ENCODE measurements around the gene KPNB1.

KPNB1 gene

DNA sequence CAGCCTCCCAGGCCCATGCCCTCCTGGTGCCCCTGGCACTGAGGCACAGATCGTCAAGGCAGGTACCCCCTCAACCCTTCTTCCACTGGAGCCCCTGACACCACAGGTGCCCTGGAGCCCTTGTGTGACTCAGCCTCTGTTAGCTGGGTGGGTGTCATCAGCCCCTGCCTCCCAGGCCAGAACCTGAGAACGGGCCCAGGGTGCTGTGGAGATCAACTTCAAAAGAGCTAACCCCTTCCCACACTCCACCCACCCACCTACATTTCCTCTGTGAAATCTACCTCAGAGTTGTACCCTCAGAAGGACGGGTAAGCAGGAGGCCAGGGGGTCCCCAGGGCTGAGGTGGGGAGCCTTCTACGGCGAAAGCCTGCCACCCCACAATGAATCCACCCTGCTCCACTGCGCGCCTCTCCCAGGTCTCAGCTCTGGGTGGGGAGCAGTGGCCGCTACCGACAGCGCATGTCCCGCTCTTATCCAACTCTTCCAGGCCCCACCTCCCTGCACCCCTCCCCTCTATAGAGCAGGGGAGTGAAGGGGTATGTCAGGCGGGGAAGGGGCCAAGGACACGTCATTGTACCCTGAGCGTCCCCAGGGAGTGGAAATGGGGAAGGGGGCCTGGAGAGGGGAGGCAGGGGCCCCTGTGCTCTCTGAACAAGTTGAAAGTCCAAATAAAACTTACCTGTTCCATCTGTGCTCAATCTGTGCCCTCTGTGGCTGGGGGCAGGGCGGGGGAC is 61.8 kb downstream of the KPNB1 start:
- no peak for DNase-seq (ENCODE audit: low spot score)

DNA sequence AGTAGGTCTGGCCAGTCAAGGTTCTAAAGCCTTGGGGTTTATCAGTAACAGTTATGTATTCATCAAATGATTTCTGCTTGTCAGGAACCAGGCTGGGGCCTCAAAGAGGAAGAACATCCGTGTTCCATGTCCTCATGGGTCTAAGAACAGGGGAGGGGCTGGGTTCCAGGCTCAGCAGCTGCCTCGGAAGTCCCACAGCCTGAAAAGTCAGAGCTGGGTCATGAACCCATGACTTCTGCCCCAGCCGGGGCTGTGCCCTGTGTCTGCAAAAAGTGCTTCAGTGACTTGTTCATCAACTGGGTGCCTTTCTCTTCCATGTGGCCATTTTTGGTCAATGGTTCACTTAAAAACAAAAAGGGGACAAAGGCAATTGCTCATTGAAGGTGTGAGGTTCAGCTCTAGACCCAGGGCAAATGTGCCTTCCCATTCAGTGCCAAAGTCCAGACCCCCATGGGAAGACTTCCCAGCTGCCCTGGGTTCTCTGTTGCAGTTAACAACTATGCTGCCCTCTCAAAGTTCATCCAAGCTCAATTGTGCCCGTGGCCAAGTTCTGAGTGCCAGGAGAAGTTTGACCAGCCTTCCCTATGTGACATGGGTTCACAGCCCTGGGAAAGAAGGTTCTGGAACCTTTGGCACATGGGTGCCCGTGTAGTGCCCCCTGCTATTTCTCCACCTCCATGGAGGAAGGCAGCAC is 62.8 kb downstream of the KPNB1 start:
- DNase-seq (ENCODE audit: low spot score), result no peak

DNA sequence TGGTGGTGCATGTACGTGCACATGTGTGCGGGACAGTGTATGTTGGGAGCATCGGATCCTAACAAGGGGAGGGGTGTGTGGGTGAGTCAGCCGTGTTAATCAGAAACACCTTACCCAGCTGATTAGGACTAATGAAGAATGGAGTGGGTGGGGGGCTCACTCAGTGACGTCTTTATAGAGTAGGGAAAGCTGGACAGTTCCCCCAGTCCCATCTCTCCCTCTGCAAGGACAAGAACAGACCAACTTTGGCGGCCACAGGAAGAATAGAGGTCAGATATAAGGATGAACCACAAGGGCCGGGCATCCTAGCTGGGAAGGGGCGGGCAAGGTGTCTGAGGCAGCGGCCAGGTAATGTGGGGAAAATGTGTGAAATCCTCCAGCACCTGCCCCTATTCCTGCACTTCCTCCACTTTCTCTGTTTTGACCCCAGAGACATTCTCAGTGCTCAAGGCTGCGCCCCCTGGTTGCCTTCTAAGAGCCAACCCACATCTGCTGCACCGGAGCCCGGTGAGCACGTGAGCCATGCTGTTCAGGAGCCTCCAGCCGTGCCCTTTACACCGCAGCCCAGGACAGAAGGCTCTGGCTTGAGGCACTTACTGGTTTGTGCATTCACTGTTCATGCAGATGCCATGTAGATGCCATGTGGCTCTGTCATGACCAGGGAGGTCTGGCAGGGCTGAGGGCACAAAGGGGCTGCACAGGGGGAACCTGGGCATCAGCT is 64.4 kb downstream of the KPNB1 start:
- DNase-seq (ENCODE audit: low spot score), result no peak

DNA sequence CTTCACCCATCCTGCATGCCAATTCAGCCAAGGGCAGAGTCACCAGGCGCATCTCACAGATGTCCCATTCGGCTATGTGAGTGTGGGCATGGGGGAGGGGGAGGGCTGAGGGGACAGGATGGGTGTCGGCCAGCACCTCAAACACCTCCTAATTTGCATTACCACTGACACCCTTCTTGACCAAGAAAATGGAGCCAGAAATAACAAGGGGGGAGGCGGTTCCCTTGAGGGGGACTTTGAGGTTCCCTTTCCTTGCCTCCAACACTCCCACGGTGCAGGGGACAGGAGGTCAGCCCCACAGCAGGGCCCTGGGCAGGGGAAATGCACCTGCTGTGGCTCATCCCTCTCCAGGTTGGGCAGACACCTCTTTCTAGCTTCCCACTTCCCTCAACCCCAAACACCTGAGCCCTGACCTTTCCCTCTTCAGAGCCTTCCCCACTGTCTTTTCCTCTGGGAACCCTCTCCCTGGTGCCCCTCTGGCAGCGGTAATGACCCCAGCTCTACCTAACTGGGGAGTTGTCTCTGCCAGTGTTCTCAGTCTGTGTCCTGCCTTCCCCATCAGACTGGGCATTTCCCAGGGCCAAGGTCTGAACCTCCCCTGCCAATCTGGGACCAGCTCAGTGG is 65.2 kb downstream of the KPNB1 start:
- no peak for DNase-seq (ENCODE audit: low spot score)

DNA sequence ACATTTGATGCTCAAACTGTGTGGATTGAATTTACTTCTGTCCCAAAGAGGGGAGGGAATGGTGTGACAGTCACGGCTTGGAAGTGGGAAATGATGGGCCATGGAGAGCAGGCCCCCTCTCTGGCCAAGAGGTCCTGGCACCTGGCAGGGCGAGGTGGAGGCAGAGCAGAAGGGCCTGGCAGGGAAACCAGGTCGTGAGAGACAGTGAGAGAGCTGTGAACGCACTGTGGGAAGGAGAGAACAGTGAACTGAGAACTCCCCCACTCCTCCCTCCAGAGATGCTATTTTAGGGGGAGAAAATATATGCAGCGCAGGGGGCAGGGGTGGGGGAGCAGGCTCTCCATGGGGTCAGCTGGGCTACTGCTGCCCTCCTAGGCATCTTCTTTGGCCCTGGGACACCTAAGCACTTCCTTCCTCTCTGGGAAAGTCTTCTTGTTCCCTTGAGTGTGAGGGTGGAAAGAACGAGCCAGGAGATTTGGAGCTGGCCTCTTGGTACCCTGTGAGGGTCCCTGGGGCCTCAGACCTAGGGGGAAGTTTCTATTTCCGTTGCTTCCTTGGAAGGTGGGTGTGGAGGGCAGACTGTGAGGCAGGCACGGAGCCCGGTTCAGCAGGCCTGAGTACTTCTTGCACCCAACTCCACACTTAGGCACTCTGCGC is 66.1 kb downstream of the KPNB1 start:
- no peak for DNase-seq (ENCODE audit: low spot score)

DNA sequence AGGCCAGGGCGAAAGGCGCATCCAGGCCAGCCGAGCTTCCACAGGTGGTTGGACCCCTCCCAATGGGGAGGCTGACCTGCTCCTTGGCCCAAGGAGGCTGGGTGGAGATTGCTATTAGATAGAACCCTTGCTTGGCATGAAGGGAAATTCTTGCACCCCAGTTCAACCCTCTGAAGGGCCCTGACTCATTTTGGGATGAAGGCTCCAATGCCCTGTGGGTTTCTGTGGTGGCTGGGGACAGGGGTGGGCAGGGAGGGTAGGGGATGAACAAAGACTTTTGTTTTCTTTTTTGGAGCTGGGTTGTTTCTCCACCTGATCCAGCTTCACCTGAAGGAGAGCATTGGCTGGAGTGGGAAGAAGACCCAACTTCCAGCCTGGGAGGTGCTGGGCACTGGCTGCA is 66.7 kb downstream of the KPNB1 start:
- no peak for DNase-seq (ENCODE audit: low spot score)

DNA sequence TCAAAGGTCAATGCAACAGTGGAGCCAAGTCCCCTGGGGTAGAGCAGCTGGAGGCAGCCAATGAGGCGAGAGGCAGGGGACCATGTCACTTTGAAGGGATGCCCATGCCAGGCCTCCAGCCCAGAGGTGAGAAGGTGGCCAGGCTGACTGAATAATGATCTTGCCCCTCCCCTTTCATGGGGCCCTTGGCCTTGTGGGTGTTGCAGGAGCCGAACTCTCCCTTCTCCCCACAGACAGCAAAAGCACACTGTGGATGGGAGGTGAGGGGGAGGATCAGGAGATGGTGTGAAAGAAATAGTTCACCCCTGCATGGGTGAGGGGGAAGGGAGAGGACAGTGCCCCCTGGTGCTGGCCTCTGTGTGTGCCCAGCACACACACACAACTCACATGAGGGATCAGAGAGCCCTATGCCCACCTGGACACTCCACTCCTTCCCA is 67.6 kb downstream of the KPNB1 start:
- no peak for DNase-seq (ENCODE audit: low spot score)

DNA sequence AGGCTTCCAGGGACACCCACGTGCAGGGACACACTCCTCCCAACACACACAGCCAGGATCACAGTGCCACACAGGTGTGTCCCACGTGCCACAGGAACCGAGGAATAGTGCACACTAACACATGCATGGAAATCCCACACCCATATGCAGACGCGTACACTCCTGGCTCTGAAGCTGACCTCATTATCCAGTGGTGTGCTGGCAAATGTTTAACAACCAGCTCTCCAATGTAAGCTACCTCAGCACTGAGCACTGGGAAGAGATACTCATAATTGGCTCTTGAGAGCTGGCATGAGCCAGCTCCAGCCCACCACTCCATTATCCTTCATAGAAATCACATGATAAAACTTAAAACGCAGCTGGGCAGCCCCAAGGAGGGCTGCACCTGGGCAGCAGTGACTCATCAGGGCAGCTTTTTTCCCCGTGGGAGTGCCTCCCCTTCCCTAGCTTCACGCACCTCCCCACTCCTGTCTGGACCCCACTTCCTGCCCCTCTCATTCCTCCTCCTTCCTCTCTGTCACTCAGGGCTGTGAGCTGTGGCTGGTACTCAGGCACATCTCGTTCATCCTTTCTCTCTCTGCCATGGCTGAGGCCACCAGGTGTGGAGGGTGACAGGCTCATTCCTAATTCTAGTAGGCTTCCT is 68.4 kb downstream of the KPNB1 start:
- DNase-seq (ENCODE audit: low spot score), result no peak

DNA sequence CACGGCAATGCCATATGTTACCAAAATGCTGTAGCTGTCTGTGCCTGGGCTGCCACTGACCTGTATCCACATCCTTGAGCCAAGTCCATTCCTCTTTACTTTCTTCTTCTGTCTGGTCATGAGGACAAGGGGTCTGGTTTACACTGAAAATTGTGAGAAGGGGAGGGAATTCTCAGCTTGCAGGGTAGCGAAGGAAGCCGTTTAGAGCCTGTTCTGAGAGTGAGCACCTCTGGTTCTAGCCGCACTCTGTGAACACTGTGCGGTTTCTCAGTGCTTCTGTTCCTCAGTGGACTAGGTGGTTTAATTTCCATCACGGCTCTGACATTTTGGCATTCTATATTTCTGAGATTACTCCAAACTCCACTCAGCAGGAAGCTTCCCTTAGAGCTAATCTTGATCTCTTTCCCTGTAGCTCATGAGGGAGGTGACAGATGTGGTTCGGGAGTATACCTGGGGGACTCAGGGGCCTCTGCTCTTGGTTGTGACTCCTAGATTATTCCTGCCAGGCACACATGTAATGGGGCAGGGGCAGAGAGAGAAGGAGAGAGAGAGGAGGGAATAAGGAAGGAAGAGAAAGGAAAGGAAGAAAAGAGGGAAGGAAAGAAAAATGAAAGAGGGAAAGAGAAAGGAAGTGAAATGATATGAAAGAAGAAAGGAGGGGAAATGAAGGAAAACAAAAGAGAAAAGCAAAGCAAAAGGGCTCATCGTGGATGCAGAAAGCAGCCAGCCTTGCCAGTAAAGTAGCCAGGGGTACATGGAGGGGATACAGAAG is 69.1 kb downstream of the KPNB1 start:
- DNase-seq (ENCODE audit: low spot score), result no peak

DNA sequence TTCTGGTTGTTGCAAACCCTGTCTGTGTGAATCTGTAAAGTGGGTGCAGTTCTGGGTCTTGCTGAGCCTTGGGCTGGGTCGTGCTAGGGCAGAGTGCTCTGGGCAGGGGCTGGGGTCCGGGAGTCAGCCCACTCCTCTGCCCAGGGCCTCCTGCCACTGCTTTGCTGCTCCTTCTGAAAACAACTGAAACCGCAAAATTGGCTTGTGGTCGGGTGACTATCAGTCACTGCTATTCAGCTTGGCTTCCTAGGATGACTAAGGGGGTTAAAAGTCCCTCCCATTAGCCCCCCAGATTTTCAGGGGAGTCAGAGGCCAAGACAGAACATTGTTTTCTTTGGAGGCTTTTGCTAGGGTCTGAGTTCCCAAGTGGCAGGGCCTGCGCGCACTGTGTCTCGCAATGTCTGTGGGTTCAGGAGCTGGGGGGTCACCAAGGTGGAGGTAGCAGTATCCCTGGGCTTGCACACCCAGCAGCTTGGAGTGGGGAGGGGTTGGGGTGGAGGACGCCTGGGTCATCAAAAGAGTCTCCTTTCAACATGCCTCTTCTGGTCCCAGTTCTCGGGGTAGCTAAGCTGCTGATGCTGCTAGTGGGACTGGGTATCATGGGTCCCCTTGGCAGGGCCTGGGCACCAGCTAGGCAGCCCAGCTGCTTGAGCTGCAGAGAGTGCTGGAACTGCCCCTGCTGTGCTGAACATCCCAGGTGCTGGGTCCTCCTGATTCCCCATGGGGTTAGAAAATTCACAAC is 69.9 kb downstream of the KPNB1 start:
- DNase-seq (ENCODE audit: low spot score), result no peak

DNA sequence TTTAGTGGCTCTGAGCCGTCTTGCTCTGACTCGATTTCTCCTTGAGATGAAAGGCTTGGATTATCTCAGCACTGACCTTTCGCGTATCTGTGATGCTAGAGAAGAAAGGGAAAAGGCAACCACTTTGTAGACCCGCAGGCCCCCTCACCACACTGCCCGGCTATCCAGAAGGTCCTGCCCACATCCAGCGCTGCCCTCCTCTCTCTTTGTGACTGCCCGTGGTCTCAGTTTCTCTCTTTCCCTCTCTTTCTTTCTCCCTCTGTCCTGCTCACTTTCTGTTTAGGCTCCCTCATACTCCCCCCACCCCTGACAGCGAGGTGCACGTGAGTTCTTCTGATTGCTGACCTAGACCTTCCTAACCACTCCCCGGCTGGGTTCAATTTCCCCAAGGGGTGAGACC is 70.5 kb downstream of the KPNB1 start:
- no peak for DNase-seq (ENCODE audit: low spot score)

DNA sequence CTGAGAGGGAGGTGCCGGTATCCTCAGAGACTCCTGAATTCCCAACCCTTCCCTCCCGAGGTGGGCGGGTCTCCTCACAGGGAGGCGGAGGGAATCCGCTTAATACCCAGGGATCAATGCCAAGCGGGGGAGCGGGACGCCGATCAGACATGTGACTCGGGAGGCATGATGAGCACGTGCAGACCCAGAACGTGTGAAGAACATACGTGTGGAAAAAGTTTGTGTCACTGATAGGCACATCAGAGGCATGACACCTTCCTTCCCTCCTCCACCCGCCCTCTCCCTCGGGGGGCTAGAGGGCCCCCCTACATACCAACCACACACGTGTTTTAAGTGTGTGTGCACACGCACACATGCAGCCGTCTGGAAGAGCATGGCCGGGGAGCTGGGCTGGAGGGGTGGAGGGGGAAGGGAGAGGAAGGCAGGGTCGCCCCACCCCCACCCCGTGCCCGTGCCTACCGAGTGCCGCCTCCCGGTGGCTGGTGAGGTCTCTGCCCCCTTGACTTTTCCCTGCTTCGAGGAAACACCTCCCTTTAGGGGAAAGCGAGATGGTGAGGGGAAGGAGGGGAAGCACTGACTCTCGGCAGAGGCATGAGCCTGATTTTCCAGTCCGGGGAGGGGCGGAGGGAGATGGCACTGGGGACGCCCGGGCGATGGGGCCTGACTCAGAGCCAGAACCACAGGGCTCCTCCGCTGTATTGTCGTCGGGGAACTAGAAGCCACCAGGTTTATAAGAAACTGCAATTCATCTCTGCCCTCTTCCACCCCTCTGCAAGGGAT is 71.2 kb downstream of the KPNB1 start:
- DNase-seq (ENCODE audit: low spot score), result no peak

DNA sequence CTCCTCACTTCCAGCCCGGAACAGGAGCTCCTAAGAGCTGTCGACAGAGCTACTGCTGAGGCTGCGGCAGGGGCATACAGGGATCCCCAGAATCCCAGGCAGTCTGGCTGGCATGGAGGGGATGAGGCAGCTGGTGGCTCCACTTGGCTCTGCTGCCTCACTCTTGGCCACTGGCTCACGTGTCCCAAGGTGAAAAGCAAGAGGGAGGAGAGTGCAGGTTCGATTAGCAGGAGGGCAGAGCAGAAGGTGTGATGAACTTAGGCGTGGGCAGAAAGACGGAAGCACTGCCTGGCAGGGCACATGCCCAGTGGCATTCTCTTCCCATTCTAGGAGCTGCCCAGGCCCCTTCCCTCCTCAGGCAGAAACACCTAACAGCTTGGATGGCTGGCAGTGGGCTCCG is 72.0 kb downstream of the KPNB1 start:
- DNase-seq (ENCODE audit: low spot score), result no peak

DNA sequence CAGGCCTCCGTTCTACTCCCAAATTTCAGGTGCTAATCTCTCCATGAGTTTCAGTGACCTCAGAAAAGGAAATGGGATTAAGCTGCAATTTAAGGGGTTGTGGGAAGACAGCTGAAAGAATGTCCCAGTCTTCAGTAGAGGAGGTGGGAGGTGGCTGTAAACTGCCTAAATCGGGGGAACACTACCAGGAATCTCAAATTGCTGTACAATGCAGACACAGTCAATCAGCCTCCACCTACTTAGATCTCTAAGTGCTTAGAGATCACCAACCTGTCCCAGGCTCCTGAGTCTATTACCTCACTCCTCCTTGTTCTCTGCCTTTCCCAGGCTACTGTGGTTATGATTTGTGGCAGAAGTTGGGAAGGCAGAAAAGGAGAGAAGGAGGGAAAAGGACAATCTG is 75.0 kb downstream of the KPNB1 start:
- DNase-seq (ENCODE audit: low spot score), result no peak

DNA sequence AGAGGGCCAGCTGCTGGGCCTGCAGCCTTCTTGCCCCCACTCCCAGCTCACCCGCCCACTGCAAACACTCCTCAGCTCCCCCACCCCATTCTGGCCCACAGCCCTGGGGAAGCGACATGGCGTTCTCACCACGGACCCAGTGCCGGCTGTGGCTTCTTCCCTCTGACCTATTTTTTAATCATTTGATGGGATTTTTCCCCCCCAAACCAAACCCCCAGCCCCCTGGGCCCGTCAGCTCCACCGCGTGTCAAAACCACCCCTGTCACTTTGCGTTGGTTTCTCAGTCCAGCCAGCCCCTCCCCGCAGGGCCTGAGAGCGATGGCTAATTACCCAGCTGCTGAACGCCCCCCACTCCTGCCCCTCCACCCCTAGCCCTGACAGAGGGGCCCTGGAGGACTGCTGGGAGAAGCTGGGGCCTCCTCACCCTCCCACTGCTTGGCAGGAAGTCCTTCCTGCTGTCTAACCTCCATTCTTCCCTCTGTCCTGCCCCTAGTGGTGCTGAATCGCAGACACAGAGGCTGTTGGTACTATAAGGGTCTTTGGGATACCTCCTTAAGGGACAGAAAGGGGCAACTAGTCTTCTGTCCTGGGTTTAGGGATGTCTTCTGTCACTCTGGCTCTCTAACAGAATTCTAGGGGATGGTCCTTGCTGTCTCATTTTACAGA is 75.9 kb downstream of the KPNB1 start:
- no peak for DNase-seq (ENCODE audit: low spot score)

DNA sequence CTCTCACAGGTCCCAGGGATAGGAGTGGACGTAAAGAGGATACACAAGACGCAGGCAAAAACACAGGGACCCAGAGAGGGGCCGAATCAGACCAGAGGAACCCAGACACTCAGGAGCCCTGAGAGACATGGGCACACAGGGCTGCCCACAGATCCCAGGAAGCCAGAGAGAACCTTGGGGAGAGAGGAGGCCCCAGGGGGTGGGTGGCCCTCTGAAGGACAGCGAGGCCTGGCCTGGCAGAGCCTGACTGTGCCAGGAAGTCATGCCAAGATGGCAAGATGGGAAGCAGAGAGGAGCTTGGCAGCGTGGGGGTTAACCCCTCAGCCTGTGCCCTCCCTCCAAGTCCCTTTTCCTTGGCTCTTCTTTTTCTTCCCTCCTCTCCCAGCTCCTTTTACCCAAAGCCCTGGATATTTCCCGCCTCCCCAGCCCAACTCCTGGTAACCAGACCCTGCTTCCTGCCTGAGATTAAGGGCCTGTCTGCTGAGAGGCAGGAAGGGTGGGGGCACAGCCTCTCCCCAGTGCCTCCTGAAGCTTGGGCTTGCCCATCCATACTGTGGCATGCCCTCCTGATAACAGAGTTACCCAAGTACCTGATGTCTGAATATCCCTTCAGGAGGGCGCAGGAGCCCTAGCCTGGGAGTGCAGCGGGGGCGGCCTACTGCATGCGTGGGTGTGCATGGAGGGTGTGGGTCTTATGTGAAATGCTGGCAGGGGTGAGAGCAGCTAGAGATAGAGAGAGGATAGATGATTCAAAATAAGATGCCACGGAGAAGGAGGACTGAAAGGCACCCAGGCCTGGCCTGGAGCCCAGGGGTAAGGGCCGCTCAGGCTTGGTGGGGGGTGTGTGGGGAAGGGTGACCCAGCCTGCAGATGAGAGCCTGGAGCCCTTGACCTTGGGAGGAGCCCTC is 77.3 kb downstream of the KPNB1 start:
- DNase-seq (ENCODE audit: low spot score), result no peak

DNA sequence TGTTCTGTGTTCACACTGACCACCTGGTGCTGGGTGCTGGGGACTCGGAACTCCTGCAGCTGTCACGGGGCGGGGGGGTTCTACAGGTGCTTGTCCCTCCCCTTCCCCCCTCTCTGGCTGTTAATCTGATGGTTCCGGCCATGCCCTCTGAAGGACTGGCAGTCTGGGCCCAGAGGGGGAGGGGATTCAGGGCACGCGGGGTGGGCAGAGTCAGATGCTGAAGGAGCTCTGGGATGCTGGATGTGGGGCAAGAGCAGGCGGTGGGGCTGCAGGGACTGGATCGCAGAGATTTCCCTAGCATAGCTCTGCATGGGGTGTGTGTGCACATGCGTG is 78.0 kb downstream of the KPNB1 start:
- DNase-seq (ENCODE audit: low spot score), result no peak

Data from hematopoietic multipotent progenitor cell treated with erythropoietin and hydrocortisone succinate and interleukin-3 and kit ligand, for 17 days (in vitro differentiated cells).